ENCODE measurements around the gene TCHP.
"Not testable (repeated sequence)": the region's sequence is repeated elsewhere in the genome, so short reads cannot be mapped to it uniquely, and the experiment has no call there.

DNA sequence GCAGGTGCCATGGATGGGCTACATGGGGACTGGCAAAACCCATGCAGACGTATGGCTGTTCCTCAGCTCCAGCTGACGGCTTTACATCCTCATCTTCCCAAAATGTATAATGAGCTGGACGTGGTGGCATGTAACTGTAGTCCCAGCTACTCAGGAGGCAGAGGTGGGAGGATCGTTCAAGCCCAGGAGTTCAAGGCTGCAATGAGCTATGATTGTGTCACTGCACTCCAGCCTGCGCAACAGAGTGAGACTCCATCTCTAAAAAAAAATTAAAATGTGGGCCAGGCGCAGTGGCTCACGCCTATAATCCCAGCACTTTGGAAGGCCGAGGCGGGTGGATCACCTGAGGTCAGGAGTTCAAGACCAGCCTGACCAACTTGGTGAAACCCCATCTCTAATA is 37.6 kb upstream of the TCHP start:
- not testable (repeated sequence) for TF ChIP-seq MAZ (IDR thresholded peaks at IDR 0.05; ENCODE audit: borderline replicate concordance, low read depth, low read length); MAZ (CRISPR knock-in tag; IDR thresholded peaks at IDR 0.05; ENCODE audit: low read depth); KLF16 (CRISPR knock-in tag; IDR thresholded peaks at IDR 0.05); ESRRA (CRISPR knock-in tag; IDR thresholded peaks at IDR 0.05; ENCODE audit: low read depth); SSRP1 (CRISPR knock-in tag; IDR thresholded peaks at IDR 0.05); FOXA1 (IDR thresholded peaks at IDR 0.05); FOXA1 (CRISPR knock-in tag; IDR thresholded peaks at IDR 0.05); POLR2A (IDR thresholded peaks at IDR 0.05; ENCODE audit: insufficient read depth in 1 of 2, low read depth in 2 of 2, low read length in 2 of 2); ZNF615 (CRISPR knock-in tag; IDR thresholded peaks at IDR 0.05; ENCODE audit: borderline replicate concordance); ZNF713 (CRISPR knock-in tag; IDR thresholded peaks at IDR 0.05); FOXM1 (CRISPR knock-in tag; IDR thresholded peaks at IDR 0.05)
- TF ChIP-seq, protein P1, sequence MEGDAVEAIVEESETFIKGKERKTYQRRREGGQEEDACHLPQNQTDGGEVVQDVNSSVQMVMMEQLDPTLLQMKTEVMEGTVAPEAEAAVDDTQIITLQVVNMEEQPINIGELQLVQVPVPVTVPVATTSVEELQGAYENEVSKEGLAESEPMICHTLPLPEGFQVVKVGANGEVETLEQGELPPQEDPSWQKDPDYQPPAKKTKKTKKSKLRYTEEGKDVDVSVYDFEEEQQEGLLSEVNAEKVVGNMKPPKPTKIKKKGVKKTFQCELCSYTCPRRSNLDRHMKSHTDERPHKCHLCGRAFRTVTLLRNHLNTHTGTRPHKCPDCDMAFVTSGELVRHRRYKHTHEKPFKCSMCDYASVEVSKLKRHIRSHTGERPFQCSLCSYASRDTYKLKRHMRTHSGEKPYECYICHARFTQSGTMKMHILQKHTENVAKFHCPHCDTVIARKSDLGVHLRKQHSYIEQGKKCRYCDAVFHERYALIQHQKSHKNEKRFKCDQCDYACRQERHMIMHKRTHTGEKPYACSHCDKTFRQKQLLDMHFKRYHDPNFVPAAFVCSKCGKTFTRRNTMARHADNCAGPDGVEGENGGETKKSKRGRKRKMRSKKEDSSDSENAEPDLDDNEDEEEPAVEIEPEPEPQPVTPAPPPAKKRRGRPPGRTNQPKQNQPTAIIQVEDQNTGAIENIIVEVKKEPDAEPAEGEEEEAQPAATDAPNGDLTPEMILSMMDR (CRISPR knock-in tag; IDR thresholded peaks at IDR 0.05) = not testable (repeated sequence)

Measured in HepG2 (cell line).